OCI-LY3 (cell line): ENCODE measurements around the gene DISP3.

Experiments used
- EZH2phosphoT487 ChIP-seq: fragments of 200-600 bp; shearing (Covaris generic); IDR thresholded peaks from 2 replicates; pipeline ENCODE4 v1.6.1; 2018; ENCODE audit warnings: antibody characterized with exemption, mixed run types, low read depth
- TF ChIP-seq, protein P1 (sequence below): fragments of 200-600, 300-600 bp; sonication (generic); IDR thresholded peaks from 2 replicates; pipeline ENCODE4 v1.5.1; 2014; ENCODE audit warnings: antibody characterized with exemption, low read length, low read depth

DNA sequence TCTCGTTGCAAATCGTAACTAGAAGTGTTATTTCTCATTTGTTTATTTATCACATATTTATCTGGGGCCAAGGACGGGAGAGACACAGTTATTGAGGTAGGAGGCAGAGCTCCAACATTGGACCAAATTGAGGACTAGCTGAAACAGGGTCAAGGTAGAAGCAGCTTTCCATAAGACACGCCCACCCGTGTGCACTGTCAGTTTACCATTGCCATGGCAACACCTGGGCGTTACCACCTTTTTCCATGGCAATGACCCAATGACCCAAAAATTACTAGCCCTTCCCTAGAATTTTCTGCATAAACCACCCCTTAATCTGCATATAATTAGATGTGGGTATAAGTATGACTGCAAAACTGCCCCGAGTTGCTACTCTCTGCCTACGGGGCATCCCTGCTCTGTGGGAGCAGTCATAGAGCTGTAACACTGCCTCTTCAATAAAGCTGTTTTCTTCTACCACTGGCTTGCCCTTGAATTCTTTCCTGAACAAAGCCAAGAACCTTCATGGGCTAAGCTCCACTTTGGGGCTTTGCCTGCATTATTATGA, 102.6 kb downstream of the DISP3 start:
- TF ChIP-seq, protein P1, sequence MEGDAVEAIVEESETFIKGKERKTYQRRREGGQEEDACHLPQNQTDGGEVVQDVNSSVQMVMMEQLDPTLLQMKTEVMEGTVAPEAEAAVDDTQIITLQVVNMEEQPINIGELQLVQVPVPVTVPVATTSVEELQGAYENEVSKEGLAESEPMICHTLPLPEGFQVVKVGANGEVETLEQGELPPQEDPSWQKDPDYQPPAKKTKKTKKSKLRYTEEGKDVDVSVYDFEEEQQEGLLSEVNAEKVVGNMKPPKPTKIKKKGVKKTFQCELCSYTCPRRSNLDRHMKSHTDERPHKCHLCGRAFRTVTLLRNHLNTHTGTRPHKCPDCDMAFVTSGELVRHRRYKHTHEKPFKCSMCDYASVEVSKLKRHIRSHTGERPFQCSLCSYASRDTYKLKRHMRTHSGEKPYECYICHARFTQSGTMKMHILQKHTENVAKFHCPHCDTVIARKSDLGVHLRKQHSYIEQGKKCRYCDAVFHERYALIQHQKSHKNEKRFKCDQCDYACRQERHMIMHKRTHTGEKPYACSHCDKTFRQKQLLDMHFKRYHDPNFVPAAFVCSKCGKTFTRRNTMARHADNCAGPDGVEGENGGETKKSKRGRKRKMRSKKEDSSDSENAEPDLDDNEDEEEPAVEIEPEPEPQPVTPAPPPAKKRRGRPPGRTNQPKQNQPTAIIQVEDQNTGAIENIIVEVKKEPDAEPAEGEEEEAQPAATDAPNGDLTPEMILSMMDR = no peak
- no peak for TF ChIP-seq EZH2phosphoT487
